22Rv1 (cell line): ENCODE results near the gene RGS6.

Experiments used
- ZFX ChIP-seq: fragments of 450-650 bp; IDR thresholded peaks from 2 replicates; pipeline ENCODE4 v1.6.1; 2017; ENCODE audit warnings: antibody characterized with exemption, borderline replicate concordance
- TF ChIP-seq, protein P1 (sequence below): fragments of 450-650 bp; IDR thresholded peaks from 2 replicates; pipeline ENCODE4 v1.5.1; 2017; ENCODE audit warnings: mild to moderate bottlenecking

DNA sequence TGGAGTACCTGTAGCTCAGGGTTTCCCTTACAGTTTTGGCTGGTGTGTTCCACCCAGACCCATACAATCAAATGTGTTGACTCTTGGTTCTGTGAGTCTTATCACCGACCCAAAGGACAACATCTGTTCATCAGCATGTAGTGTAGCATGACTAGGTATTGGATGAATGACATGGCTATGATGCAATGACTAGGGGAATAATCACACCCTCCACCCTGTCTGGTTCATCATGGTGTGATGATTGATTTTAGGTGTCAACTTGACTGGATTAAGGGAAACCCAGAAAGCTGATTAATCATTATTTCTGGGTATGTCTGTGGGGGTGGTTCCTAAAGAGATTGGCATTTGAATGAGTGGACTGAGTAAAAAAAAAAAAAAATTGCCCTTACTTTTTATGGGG lies 650.4 kb downstream of the RGS6 start:
- TF ChIP-seq, protein P1, sequence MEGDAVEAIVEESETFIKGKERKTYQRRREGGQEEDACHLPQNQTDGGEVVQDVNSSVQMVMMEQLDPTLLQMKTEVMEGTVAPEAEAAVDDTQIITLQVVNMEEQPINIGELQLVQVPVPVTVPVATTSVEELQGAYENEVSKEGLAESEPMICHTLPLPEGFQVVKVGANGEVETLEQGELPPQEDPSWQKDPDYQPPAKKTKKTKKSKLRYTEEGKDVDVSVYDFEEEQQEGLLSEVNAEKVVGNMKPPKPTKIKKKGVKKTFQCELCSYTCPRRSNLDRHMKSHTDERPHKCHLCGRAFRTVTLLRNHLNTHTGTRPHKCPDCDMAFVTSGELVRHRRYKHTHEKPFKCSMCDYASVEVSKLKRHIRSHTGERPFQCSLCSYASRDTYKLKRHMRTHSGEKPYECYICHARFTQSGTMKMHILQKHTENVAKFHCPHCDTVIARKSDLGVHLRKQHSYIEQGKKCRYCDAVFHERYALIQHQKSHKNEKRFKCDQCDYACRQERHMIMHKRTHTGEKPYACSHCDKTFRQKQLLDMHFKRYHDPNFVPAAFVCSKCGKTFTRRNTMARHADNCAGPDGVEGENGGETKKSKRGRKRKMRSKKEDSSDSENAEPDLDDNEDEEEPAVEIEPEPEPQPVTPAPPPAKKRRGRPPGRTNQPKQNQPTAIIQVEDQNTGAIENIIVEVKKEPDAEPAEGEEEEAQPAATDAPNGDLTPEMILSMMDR, result no peak
- no peak for TF ChIP-seq ZFX
